HepG2 (cell line): ENCODE data around the gene MAGEB17. TPM values are rescaled to one million over a fixed set of nuclear protein-coding genes. Genes with fewer than 3 reads are reported as not detected.

Experiments used
- ATAC-seq: fragments of 200-7000 bp; cut with Tn5 transposase; 3 replicates; pipeline ENCODE4 v1.9.1; 2020; ENCODE audit warnings: mild to moderate bottlenecking, moderate library complexity
- BruUV-seq: library from RNA; stranded (reverse); fragments of 400-500 nt; replicated peaks from 2 replicates; lab custom pipeline; 2021; lab: Mats Ljungman, UMichigan
- CTCF ChIA-PET: fragments of 300-600 bp; formaldehyde crosslinking; extraction: SDS; loops from one replicate; lab custom pipeline; 2021; ENCODE audit warnings: low total read pairs, inconsistent platforms, low intra/inter-chr PET ratio; lab: Yijun Ruan, JAX
- POLR2A ChIA-PET: fragments of 350-600 bp; sonication (Branson Sonifier 250); formaldehyde crosslinking; loops from one replicate; lab custom pipeline; 2020; ENCODE audit warnings: antibody characterized with exemption, inconsistent platforms; lab: Yijun Ruan, JAX
- DNase-seq: peaks from one replicate; pipeline ENCODE4 v3.0.0-alpha.2; 2015; ENCODE audit warnings: low spot score
- FAIRE-seq: peaks from 3 replicates; lab custom pipeline; 2011; peaks lifted over from hg19 to GRCh38; lab: Jason Lieb, UNC
- H2AFZ ChIP-seq: one replicate; pipeline ENCODE4 v1.6.1; 2011; ENCODE audit warnings: low read length, inconsistent platforms
- H3K27ac ChIP-seq: fragments of 300-600 bp; 3 replicates; pipeline ENCODE4 v1.8.0; 2011; ENCODE audit warnings: mixed run types, mild to moderate bottlenecking, mixed read lengths, low read length, inconsistent platforms; ENCODE audit not compliant: insufficient read depth; ENCODE audit errors: extremely low read length
- H3K27me3 ChIP-seq, 2 experiments: fragments of 200-600 bp in 1 of 2; 2 replicates in 1 of 2; 3 replicates in 1 of 2; pipeline versions ENCODE4 v1.6.0 to v1.8.0; 2011; ENCODE audit warnings: low read length in 2 of 2, mild to moderate bottlenecking in 2 of 2, moderate library complexity in 2 of 2, inconsistent platforms in 1 of 2; ENCODE audit not compliant: insufficient read depth in 2 of 2, control insufficient read depth in 1 of 2
- H3K36me3 ChIP-seq, 2 experiments: fragments of 200-600 bp in 1 of 2; replicated peaks in 1 of 2; 2 replicates in 1 of 2; 3 replicates in 1 of 2; pipeline versions ENCODE4 v1.5.1 to v1.8.0; 2011; ENCODE audit warnings: low read length in 2 of 2, inconsistent platforms in 1 of 2; ENCODE audit not compliant: insufficient read depth in 2 of 2, control insufficient read depth in 1 of 2
- H3K4me1 ChIP-seq: 2 replicates; pipeline ENCODE4 v1.5.1; 2012; ENCODE audit warnings: low read length, inconsistent platforms; ENCODE audit not compliant: insufficient read depth
- H3K4me2 ChIP-seq: 2 replicates; pipeline ENCODE4 v1.6.0; 2011; ENCODE audit warnings: low read depth, low read length, inconsistent platforms
- H3K4me3 ChIP-seq, 3 experiments: fragments of 200-600 bp in 1 of 3; sonication (generic), shearing (Covaris generic) in 1 of 3; replicated peaks in 1 of 3; 2 replicates each; pipeline ENCODE4 v1.5.1; 2011 to 2016; ENCODE audit warnings: low read length in 3 of 3, inconsistent platforms in 2 of 3, low read depth in 2 of 3, mild to moderate bottlenecking in 2 of 3, control low read depth in 1 of 3, mixed read lengths in 1 of 3; ENCODE audit not compliant: insufficient read depth in 1 of 3
- H3K79me2 ChIP-seq: one replicate; pipeline ENCODE4 v1.6.1; 2011; ENCODE audit warnings: low read length, inconsistent platforms; ENCODE audit not compliant: insufficient read depth
- H3K9ac ChIP-seq: 2 replicates; pipeline ENCODE4 v1.6.0; 2011; ENCODE audit warnings: mild to moderate bottlenecking, low read depth, low read length, inconsistent platforms; ENCODE audit not compliant: insufficient read depth
- H3K9me3 ChIP-seq: 2 replicates; pipeline ENCODE4 v1.5.1; 2012; ENCODE audit warnings: mild to moderate bottlenecking, low read length
- H4K20me1 ChIP-seq: 2 replicates; pipeline ENCODE4 v1.6.0; 2011; ENCODE audit warnings: inconsistent platforms, mild to moderate bottlenecking, low read length, moderate library complexity; ENCODE audit not compliant: insufficient read depth
- FOSL1 ChIP-seq: sonication (generic); formaldehyde crosslinking; IDR thresholded peaks from 2 replicates; pipeline ENCODE4 v1.9.0; 2021; ENCODE audit warnings: missing genetic modification reagents, borderline replicate concordance
- MYNN ChIP-seq: sonication (generic); formaldehyde crosslinking; IDR thresholded peaks from 2 replicates; pipeline ENCODE4 v1.4.0; 2020; ENCODE audit warnings: mild to moderate bottlenecking, low read depth, missing genetic modification reagents
- PRPF4 ChIP-seq: fragments of 200-400 bp; formaldehyde crosslinking; IDR thresholded peaks from 2 replicates; pipeline ENCODE4 v1.6.1; 2016; ENCODE audit warnings: low read length, low read depth; ENCODE audit not compliant: poor library complexity, severe bottlenecking
- TEAD2 ChIP-seq: sonication (generic); formaldehyde crosslinking; IDR thresholded peaks from 2 replicates; pipeline ENCODE4 v1.9.0; 2021; ENCODE audit warnings: missing genetic modification reagents
- ZNF205 ChIP-seq: IDR thresholded peaks from 2 replicates; pipeline ENCODE4 v1.6.1; 2018; ENCODE audit warnings: missing biosample characterization, missing genetic modification reagents
- ZNF530 ChIP-seq: sonication (generic); formaldehyde crosslinking; IDR thresholded peaks from 2 replicates; pipeline ENCODE4 v1.5.0; 2020; ENCODE audit warnings: low read depth, mild to moderate bottlenecking, missing genetic modification reagents
- ZNF780A ChIP-seq: sonication (generic); formaldehyde crosslinking; IDR thresholded peaks from 2 replicates; pipeline ENCODE4 v1.8.0; 2022; ENCODE audit warnings: mild to moderate bottlenecking, missing genetic modification reagents, moderate library complexity
- WGBS: methylation state at CpG from one replicate; pipeline ENCODE4 v1.1.6; 2017; ENCODE audit warnings: low lambda C conversion rate; 5-methylcytosine and 5-hydroxymethylcytosine counted together
- in situ Hi-C: cut with HindIII; loops from 2 replicates; pipeline ENCODE4 v1.10.0; 2017; ENCODE audit warnings: low pct_unique_long_range_greater_than_20kb; ENCODE audit not compliant: extremely low pct_ligation_motif_present
- intact Hi-C: fragments of 100-400 bp; cut with micrococcal nuclease; formaldehyde crosslinking; loops from one replicate; pipeline ENCODE4 v1.10.0; 2022; ENCODE audit not compliant: unreplicated experiment
- polyA plus RNA-seq, 8 experiments: library from polyadenylated mRNA; depleted of rRNA in 3 of 8; stranded (reverse) in 7 of 8; unstranded in 1 of 8; fragments of >200 nt; fragmentation: Illumina TruSeq in 4 of 8; extraction: Trizol in 4 of 8; gene quantifications; 2 replicates each; pipeline versions ENCODE4 v1.2.1 to v1.2.3, GENCODE V29; 2011 to 2016; ENCODE audit warnings: low read depth in 4 of 8, missing spikeins in 1 of 8, mixed read lengths in 1 of 8; ENCODE audit not compliant: insufficient read depth in 1 of 8
- total RNA-seq, 5 experiments: library from RNA; depleted of rRNA; stranded (reverse); fragments of >200 nt; fragmentation: Illumina TruSeq; extraction: Trizol; gene quantifications; 2 replicates each; pipeline ENCODE4 v1.2.3, GENCODE V29; 2016; ENCODE audit warnings: low read depth in 1 of 5
- TF ChIP-seq, protein P1 (sequence below): sonication (generic); formaldehyde crosslinking; IDR thresholded peaks from 2 replicates; pipeline ENCODE4 v1.4.0; 2020; ENCODE audit warnings: missing genetic modification reagents, mild to moderate bottlenecking, borderline replicate concordance
- TF ChIP-seq, protein P2 (sequence below): sonication (generic); formaldehyde crosslinking; IDR thresholded peaks from 2 replicates; pipeline ENCODE4 v1.4.0; 2020; ENCODE audit warnings: mild to moderate bottlenecking, missing genetic modification reagents
- TF ChIP-seq, protein P3 (sequence below): sonication (generic); formaldehyde crosslinking; IDR thresholded peaks from 2 replicates; pipeline ENCODE4 v1.4.0; 2020; ENCODE audit warnings: mild to moderate bottlenecking, missing genetic modification reagents, borderline replicate concordance
- TF ChIP-seq, protein P4 (sequence below): sonication (generic); formaldehyde crosslinking; IDR thresholded peaks from 2 replicates; pipeline ENCODE4 v1.4.0; 2020; ENCODE audit warnings: mild to moderate bottlenecking, missing genetic modification reagents

MAGEB17 gene
- total and polyA plus RNA-seq, 2 of the 13 experiments (the other 11 are each of a cell fraction or from before 2014, with no cell fraction given), result not detected

DNA sequence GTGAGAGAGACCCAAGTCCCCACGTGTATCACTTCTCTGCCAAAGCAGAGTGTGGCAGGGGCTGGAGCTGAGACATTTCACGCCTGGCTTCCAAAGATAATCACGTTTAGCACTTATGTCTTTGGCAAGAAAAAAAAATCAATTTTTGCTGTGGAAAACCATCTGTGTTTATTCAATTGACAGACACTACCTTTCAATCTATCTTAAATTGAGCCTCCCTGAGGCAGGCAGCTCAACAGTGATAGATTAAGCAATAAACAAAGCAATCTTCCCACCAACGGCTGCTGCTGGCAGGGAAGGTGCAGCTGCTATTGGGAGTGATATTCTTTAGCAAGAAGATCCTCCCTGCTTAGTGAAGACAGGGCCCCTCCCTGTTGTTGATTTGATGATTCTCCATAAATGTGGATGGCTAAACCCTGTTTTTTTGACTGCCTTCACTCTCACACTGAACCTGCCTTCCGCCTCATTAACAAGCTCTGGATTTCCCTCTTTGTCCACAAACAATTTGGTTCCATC, 11.6 kb upstream of the MAGEB17 start:
- BruUV-seq, result no TSS peak
- CTCF ChIA-PET, result no interaction called here
- no peak for ATAC-seq
- TF ChIP-seq, protein P1, sequence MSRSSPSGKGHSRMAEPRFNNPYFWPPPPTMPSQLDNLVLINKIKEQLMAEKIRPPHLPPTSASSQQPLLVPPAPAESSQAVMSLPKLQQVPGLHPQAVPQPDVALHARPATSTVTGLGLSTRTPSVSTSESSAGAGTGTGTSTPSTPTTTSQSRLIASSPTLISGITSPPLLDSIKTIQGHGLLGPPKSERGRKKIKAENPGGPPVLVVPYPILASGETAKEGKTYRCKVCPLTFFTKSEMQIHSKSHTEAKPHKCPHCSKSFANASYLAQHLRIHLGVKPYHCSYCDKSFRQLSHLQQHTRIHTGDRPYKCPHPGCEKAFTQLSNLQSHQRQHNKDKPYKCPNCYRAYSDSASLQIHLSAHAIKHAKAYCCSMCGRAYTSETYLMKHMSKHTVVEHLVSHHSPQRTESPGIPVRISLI (CRISPR knock-in tag), result no peak
- TF ChIP-seq ZNF780A (CRISPR knock-in tag) (no peak), TEAD2 (CRISPR knock-in tag) (no peak), MYNN (CRISPR knock-in tag) (no peak), PRPF4 (no peak), ZNF205 (CRISPR knock-in tag) (no peak), ZNF530 (CRISPR knock-in tag) (no peak), FOSL1 (no peak)
- TF ChIP-seq, protein P2, sequence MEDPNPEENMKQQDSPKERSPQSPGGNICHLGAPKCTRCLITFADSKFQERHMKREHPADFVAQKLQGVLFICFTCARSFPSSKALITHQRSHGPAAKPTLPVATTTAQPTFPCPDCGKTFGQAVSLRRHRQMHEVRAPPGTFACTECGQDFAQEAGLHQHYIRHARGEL (CRISPR knock-in tag), result no peak
- TF ChIP-seq, protein P3, sequence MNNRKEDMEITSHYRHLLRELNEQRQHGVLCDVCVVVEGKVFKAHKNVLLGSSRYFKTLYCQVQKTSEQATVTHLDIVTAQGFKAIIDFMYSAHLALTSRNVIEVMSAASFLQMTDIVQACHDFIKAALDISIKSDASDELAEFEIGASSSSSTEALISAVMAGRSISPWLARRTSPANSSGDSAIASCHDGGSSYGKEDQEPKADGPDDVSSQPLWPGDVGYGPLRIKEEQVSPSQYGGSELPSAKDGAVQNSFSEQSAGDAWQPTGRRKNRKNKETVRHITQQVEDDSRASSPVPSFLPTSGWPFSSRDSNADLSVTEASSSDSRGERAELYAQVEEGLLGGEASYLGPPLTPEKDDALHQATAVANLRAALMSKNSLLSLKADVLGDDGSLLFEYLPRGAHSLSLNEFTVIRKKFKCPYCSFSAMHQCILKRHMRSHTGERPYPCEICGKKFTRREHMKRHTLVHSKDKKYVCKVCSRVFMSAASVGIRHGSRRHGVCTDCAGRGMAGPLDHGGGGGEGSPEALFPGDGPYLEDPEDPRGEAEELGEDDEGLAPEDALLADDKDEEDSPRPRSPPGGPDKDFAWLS (CRISPR knock-in tag), result no peak
- TF ChIP-seq, protein P4, sequence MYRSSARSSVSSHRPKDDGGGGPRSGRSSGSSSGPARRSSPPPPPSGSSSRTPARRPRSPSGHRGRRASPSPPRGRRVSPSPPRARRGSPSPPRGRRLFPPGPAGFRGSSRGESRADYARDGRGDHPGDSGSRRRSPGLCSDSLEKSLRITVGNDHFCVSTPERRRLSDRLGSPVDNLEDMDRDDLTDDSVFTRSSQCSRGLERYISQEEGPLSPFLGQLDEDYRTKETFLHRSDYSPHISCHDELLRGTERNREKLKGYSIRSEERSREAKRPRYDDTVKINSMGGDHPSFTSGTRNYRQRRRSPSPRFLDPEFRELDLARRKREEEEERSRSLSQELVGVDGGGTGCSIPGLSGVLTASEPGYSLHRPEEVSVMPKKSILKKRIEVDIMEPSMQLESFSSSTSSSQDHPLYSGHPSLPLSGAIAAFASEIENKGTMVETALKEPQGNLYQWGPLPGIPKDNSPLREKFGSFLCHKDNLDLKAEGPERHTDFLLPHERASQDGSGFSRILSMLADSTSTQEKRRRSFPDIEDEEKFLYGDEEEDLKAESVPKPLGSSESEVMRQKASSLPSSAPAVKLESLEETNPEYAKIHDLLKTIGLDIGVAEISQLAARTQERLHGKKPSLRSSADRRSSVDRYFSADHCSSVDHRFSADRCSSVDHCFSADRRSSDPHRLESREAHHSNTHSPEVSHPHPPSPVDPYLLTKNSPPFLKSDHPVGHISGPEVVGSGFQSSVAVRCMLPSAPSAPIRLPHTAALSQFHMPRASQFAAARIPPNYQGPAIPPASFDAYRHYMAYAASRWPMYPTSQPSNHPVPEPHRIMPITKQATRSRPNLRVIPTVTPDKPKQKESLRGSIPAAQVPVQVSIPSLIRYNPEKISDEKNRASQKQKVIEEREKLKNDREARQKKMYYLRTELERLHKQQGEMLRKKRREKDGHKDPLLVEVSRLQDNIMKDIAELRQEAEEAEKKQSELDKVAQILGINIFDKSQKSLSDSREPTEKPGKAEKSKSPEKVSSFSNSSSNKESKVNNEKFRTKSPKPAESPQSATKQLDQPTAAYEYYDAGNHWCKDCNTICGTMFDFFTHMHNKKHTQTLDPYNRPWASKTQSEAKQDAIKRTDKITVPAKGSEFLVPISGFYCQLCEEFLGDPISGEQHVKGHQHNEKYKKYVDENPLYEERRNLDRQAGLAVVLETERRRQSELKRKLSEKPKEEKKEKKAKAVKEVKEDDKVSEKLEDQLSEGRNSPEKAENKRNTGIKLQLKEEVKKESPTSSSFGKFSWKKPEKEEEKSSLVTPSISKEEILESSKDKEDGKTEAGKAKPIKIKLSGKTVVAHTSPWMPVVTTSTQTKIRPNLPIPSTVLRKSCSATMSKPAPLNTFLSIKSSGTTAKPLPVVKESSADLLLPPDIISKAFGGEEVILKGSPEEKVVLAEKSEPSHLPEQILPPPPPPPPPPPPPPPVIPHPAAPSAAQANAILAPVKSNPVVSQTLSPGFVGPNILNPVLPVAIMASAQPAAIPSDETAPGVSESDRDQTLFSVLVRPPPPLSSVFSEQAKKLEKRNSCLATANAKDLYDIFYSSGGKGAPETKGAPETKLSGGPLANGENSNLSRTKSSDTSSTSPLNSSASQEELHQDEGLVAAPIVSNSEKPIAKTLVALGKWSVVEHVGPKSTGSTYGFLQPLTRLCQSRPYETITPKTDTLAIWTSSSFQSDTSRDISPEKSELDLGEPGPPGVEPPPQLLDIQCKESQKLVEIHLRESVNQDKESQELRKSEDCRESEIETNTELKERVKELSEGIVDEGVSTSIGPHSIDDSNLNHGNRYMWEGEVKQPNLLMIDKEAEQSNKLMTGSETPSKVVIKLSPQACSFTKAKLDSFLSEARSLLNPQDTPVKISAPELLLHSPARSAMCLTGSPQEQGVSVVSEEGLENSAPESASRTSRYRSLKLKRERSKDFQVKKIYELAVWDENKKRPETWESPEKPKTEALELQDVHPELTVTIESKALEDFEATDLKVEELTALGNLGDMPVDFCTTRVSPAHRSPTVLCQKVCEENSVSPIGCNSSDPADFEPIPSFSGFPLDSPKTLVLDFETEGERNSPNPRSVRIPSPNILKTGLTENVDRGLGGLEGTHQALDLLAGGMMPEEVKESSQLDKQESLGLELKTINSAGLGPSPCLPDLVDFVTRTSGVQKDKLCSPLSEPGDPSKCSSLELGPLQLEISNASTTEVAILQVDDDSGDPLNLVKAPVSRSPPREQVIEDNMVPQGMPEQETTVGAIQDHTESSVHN (CRISPR knock-in tag), result no peak

More for the DNA sequence above, 11.6 kb upstream of the MAGEB17 start:
- Histone ChIP-seq H3K9me3 (no peaks in the 10 kb centered on the region), H2AFZ (no peak overlapping the region), H3K4me1 (no peaks in the 10 kb centered on the region), H3K9ac (no peak overlapping the region), H3K79me2 (no peaks in the 10 kb centered on the region), H4K20me1 (no peaks in the 10 kb centered on the region), H3K4me2 (no peak overlapping the region), H3K27me3 (no peaks in the 10 kb centered on the region), H3K27ac (no peak overlapping the region), H3K4me3 (no peak overlapping the region), H3K36me3 (no peaks in the 10 kb centered on the region)
- 39% methylated on average over 4 of the region's 5 CpGs for WGBS
- intact Hi-C loops (no loop called here), in situ Hi-C loops (no loop called here)
- DNase-seq (no peak), FAIRE-seq (no peak)
- POLR2A ChIA-PET, result no interaction called here
